ENCODE data around the gene MYLK4.

Gene MYLK4

GRCh38 chr6:2734488-2735166 is 16.1 kb downstream of the MYLK4 start:
- DNase-seq (ENCODE audit: low read depth in 1 of 2, low spot score in 1 of 2): no peak

- DNase-seq (ENCODE audit: low read depth in 1 of 2, low spot score in 1 of 2): no peak
These were observed 16.8 kb downstream of the MYLK4 start for GRCh38 chr6:2733736-2734480.

GRCh38 chr6:2733324-2733723 is 17.4 kb downstream of the MYLK4 start:
- no peak for DNase-seq (ENCODE audit: low read depth in 1 of 2, low spot score in 1 of 2)

GRCh38 chr6:2732503-2733089 is 18.1 kb downstream of the MYLK4 start:
- no peak for DNase-seq (ENCODE audit: low read depth in 1 of 2, low spot score in 1 of 2)

- no peak for DNase-seq (ENCODE audit: low read depth in 1 of 2, low spot score in 1 of 2)
These were observed 19.3 kb downstream of the MYLK4 start for GRCh38 chr6:2731281-2731909.

GRCh38 chr6:2730353-2731107 is 20.2 kb downstream of the MYLK4 start:
- DNase-seq (ENCODE audit: low read depth in 1 of 2, low spot score in 1 of 2): no peak

- no peak for DNase-seq (ENCODE audit: low read depth in 1 of 2, low spot score in 1 of 2)
These were observed 20.8 kb downstream of the MYLK4 start for GRCh38 chr6:2729921-2730320.

GRCh38 chr6:2725999-2726567 is 24.6 kb downstream of the MYLK4 start:
- no peak for DNase-seq (ENCODE audit: low read depth in 1 of 2, low spot score in 1 of 2)

- DNase-seq (ENCODE audit: low read depth in 1 of 2, low spot score in 1 of 2): no peak
These were observed 25.2 kb downstream of the MYLK4 start for GRCh38 chr6:2725364-2725988.

GRCh38 chr6:2721219-2721618 is 29.5 kb downstream of the MYLK4 start:
- DNase-seq (ENCODE audit: low read depth in 1 of 2, low spot score in 1 of 2): no peak

- no peak for DNase-seq (ENCODE audit: low read depth in 1 of 2, low spot score in 1 of 2)
These were observed 31.6 kb downstream of the MYLK4 start for GRCh38 chr6:2719093-2719455.

GRCh38 chr6:2718334-2719092 is 32.2 kb downstream of the MYLK4 start:
- no peak for DNase-seq (ENCODE audit: low read depth in 1 of 2, low spot score in 1 of 2)

- DNase-seq (ENCODE audit: low read depth in 1 of 2, low spot score in 1 of 2): no peak
These were observed 33.6 kb downstream of the MYLK4 start for GRCh38 chr6:2716936-2717700.

GRCh38 chr6:2715737-2716136 is 35.0 kb downstream of the MYLK4 start:
- DNase-seq (ENCODE audit: low read depth in 1 of 2, low spot score in 1 of 2): no peak

GRCh38 chr6:2714111-2714895 is 36.4 kb downstream of the MYLK4 start:
- no peak for DNase-seq (ENCODE audit: low read depth in 1 of 2, low spot score in 1 of 2)

- DNase-seq (ENCODE audit: low read depth in 1 of 2, low spot score in 1 of 2): no peak
These were observed 37.1 kb downstream of the MYLK4 start for GRCh38 chr6:2713473-2714110.

GRCh38 chr6:2712102-2712501 is 38.6 kb downstream of the MYLK4 start:
- no peak for DNase-seq (ENCODE audit: low read depth in 1 of 2, low spot score in 1 of 2)

- no peak for DNase-seq (ENCODE audit: low read depth in 1 of 2, low spot score in 1 of 2)
These were observed 40.3 kb downstream of the MYLK4 start for GRCh38 chr6:2710412-2710811.

Data from stimulated activated CD4-positive, alpha-beta T cell treated with anti-CD3 and anti-CD28 coated beads, Interleukin-15, amount 100 ng/mL, for 1 hour (primary cell).